ENCODE measurements around the gene ADAMTS20.
"Not testable (repeated sequence)": the region's sequence is repeated elsewhere in the genome, so short reads cannot be mapped to it uniquely, and the experiment has no call there.

The ADAMTS20 gene, protein sequence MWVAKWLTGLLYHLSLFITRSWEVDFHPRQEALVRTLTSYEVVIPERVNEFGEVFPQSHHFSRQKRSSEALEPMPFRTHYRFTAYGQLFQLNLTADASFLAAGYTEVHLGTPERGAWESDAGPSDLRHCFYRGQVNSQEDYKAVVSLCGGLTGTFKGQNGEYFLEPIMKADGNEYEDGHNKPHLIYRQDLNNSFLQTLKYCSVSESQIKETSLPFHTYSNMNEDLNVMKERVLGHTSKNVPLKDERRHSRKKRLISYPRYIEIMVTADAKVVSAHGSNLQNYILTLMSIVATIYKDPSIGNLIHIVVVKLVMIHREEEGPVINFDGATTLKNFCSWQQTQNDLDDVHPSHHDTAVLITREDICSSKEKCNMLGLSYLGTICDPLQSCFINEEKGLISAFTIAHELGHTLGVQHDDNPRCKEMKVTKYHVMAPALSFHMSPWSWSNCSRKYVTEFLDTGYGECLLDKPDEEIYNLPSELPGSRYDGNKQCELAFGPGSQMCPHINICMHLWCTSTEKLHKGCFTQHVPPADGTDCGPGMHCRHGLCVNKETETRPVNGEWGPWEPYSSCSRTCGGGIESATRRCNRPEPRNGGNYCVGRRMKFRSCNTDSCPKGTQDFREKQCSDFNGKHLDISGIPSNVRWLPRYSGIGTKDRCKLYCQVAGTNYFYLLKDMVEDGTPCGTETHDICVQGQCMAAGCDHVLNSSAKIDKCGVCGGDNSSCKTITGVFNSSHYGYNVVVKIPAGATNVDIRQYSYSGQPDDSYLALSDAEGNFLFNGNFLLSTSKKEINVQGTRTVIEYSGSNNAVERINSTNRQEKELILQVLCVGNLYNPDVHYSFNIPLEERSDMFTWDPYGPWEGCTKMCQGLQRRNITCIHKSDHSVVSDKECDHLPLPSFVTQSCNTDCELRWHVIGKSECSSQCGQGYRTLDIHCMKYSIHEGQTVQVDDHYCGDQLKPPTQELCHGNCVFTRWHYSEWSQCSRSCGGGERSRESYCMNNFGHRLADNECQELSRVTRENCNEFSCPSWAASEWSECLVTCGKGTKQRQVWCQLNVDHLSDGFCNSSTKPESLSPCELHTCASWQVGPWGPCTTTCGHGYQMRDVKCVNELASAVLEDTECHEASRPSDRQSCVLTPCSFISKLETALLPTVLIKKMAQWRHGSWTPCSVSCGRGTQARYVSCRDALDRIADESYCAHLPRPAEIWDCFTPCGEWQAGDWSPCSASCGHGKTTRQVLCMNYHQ (N-terminal part only)
- total RNA-seq, result 0 reads per million in 2 donors

GRCh38 chr12:43551971-43552559 is at the start of gene ADAMTS20:
Gene ADAMTS20 (minus strand): TSS chr12:43552203. CDS start chr12:43551921, 282 bp downstream.
- no peak for DNase-seq

GRCh38 chr12:43599708-43600107 is 47.7 kb upstream of the ADAMTS20 start:
- DNase-seq, result no peak

- no peak for DNase-seq
Observed at GRCh38 chr12:43599066-43599465, 47.1 kb upstream of the ADAMTS20 start.

GRCh38 chr12:43590307-43590706 is 38.3 kb upstream of the ADAMTS20 start:
- no peak for DNase-seq

- no peak for DNase-seq
Observed at GRCh38 chr12:43586646-43587245, 34.7 kb upstream of the ADAMTS20 start.

DNA sequence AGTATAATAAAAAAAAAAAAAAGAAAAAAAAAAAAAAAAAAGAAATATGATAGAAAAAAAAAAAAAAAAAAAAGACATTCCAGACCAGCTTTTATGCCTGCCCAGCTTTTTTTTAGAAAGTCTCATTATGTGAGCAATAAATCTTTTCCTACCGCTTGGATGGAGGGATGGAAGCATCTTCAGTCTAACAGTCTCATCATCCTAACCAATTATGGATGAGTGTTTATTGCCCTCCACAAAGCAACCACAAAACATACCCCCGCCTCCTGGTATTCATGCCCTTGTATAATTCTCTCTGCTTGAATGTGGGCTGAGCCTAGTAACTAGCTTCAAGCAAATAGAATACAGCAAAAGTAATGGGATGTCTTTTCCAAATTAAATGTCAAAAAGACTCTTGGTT is 33.7 kb upstream of the ADAMTS20 start:
- no peak for DNase-seq

DNA sequence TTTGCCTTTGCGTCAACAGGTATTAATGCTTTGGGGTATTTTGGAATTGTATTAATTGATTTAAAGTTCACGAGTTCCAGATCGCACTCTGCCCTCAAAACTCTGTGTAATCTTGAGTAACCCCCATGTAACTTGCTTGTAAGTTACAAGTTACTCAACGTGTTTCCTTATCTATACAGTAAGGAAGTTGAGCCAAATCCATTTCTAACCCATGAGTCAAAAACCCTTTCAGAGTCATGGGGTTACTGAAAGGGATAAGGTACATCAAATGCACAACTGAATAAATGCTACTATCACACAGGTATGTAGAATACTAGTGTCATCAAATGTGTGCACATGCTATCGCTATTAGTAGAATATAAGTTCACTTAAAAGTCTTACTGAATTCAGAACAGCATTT is 28.6 kb upstream of the ADAMTS20 start:
- DNase-seq, result no peak

- no peak for DNase-seq
Observed at GRCh38 chr12:43579206-43579605, 27.2 kb upstream of the ADAMTS20 start.

DNA sequence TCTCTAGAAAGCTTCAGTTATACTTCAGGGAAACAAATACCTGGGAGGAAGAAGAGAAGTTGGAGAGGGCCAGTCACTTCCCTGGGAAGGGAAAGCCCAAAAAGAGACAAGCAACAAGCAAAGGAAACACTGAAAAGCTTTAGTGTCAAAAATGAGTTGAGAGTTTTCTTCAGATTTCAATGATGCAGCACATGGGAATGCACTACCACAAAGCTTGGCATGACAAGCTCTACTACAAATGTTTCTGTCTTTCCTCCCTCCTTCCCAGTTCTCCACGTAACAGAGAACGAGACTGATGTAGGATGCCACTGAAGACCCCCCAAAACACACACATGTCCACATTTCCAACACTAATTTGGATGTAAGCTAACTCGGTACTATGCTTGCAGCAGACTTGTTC is 26.8 kb upstream of the ADAMTS20 start:
- no peak for DNase-seq

DNA sequence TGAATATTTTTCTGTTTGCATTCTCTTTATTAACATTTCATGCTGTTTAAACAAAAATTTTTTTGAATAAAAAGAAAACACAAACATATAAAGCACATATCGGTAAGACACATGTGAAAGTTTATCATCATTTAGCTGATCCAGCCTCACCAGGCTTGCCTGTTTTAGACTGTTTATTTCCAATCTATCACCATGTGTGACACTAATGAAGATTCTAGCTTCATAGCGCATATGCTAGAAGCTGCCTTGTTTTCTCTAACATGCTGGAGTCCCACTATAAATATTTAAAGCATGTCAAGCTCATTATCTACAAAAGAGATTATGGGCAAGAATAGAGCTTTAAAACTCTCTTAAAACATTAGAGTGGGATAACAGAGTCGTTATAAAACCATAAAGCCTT is 25.4 kb upstream of the ADAMTS20 start:
- no peak for DNase-seq

- no peak for DNase-seq
Observed at GRCh38 chr12:43576162-43576561, 24.2 kb upstream of the ADAMTS20 start.

GRCh38 chr12:43571885-43572284 is 19.9 kb upstream of the ADAMTS20 start:
- no peak for DNase-seq

- no peak for DNase-seq
Observed at GRCh38 chr12:43556057-43556456, 4.1 kb upstream of the ADAMTS20 start.

DNA sequence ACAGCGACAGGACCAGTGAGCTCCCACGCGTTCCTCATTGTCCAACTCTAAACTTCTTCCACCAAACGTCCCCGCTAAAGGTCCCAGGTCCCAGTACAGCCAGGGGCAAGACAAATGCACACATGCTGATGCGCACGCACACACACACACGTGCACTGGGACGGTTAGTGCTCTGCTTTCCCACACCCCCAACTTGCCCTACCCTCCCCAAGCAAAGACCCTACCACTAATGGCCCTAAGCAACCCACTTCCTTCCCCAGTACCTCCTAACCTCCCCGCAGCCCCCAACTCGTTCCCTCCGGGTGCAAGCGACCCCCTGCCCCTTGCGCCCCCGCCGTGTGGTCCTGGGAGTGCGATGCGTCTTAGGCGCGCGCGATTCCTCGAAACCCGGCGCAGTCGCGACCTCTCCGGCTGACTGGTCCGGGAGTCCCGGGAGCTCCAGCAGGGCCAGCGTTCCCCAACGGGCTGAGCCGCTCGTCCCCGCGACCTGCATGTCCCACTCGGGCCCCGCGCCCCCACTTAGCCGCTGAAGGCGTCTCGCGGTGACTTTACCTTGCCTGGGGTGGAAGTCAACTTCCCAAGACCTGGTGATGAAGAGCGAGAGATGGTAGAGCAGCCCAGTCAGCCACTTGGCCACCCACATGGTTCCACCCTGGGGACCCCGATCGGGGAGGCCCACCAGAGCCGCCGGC is 578 bp downstream of the ADAMTS20 start:
- no peak for DNase-seq

DNA sequence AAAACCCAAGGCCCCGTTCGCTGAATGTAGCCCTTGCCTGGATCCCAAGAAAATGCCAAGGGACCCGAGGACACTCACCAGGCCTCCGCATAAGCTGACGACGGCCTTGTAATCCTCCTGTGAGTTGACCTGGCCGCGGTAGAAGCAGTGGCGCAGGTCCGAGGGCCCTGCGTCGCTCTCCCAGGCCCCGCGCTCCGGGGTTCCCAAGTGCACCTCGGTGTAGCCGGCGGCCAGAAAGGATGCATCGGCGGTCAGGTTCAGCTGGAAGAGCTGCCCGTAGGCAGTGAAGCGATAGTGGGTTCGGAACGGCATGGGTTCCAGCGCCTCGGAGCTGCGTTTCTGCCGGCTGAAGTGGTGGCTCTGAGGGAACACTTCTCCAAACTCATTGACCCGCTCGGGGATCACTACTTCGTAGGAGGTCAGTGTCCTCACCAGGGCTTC is 1.2 kb downstream of the ADAMTS20 start:
- no peak for DNase-seq

DNA sequence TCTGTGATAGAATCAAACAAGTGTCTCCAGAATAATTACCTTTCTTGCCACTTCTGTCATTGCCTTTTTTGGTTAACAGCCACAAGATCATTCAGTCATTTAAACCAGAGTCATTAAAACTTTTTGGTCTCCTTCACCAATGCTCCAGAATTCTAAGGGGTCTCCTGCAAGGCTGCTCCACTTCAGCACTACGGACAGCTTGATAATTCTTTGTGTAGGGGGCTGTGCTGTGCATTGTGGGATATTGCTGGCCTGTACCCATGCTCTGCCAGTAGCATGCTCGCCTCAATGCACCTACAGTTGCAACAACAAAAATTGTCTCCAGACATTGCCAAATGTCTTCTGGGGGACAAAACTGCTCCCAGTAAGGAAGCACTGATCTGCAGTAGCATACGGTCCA is 7.3 kb downstream of the ADAMTS20 start:
- DNase-seq, result no peak

DNA sequence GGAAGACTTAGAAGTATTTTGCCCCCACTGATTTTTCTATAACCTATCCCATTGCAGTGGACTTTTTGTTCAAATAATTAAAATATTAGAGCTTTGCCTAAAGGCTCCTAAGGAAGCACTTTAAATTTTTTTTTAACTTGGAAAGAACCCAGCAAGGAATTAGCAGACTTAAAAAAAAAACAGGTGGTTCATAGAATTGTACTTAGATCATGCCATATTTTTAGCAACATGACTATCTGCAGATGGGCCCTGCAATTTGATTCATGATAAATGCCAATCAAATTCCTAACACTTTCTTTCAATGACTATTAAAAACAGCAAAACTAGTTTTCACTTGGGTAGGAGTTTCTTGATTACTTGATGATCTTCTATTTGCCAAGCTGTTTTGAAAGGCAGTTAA is 11.5 kb downstream of the ADAMTS20 start:
- DNase-seq, result no peak

DNA sequence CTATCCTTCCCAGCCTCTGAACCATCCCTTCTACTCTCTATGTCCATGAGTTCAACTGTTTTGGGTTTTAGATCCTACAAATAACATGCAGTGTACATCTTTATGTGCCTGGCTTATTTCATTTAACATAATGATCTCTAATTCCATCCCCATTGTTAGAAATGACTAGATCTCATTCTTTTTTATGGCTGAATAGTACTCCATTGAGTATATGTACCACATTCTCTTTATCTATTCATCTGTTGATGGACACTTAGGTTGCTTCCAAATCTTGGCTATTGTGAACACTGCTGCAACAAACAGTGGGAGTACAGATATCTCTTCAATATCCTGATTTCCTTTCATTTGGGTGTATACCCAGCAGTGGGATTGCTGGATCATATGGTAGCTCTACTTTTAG is 14.3 kb downstream of the ADAMTS20 start:
- DNase-seq, result not testable (repeated sequence)

DNA sequence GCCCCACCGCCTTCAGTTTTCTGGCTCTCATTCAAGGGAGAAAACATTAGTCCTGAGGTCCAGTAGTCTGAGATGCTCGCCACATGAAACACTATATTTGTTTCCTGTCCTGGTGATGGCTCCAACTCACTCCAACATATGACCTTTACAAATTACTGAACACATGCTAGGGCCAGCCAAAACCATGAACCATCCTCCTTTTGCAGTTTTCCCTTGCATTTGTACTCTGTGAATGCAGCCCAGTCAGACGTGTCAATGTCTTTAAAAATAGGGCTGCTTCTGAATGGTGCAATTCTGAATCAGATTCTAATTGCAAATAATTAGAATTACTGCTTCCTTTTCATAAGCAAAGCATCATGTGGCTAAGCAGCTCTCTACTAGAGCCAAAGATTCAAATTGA is 36.0 kb downstream of the ADAMTS20 start:
- no peak for DNase-seq

DNA sequence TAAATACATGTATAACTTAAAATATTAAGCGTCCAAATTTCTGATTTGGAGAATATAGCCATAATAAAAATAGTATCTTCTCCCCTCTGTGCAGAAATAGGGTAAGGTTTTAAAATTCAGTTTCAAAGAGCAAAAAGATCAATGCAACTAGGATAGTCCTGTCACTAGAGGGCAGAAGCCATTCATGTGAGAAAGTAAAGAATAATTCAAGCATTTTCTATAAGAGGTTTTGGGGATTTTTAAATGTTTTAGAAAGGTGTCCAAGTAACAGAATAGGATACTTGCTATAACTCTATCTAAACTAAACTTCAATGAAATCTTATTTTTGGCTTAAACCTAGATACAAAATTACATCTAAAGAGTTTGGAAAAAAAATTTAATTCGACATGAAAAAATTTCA is 50.3 kb downstream of the ADAMTS20 start:
- DNase-seq, result no peak

- no peak for DNase-seq
Observed at GRCh38 chr12:43493261-43493797, 58.7 kb downstream of the ADAMTS20 start.
